Measurements from ENCODE around the gene MYO1D.

MYO1D gene

GRCh38 chr17:32520104-32520701 is 356.7 kb downstream of the MYO1D start:
- no peak for DNase-seq

- peak; percentile 55 for DNase-seq
Observed at GRCh38 chr17:32519228-32520103, 357.5 kb downstream of the MYO1D start.

GRCh38 chr17:32518646-32519227 is 358.2 kb downstream of the MYO1D start:
- DNase-seq = no peak

GRCh38 chr17:32517982-32518381 is 358.9 kb downstream of the MYO1D start:
- DNase-seq = no peak

- DNase-seq = no peak
Observed at GRCh38 chr17:32516940-32517701, 359.8 kb downstream of the MYO1D start.

GRCh38 chr17:32516450-32516849 is 360.5 kb downstream of the MYO1D start:
- no peak for DNase-seq

- no peak for DNase-seq
Observed at GRCh38 chr17:32515677-32516383, 361.1 kb downstream of the MYO1D start.

GRCh38 chr17:32514606-32515005 is 362.3 kb downstream of the MYO1D start:
- no peak for DNase-seq

- DNase-seq = no peak
Observed at GRCh38 chr17:32513579-32513978, 363.3 kb downstream of the MYO1D start.

GRCh38 chr17:32512328-32512727 is 364.6 kb downstream of the MYO1D start:
- no peak for DNase-seq

- DNase-seq = no peak
Observed at GRCh38 chr17:32510466-32510865, 366.5 kb downstream of the MYO1D start.

- no peak for DNase-seq
Observed at GRCh38 chr17:32508926-32509325, 368.0 kb downstream of the MYO1D start.

- DNase-seq = no peak
Observed at GRCh38 chr17:32504166-32504990, 372.5 kb downstream of the MYO1D start.

- no peak for DNase-seq
Observed at GRCh38 chr17:32503251-32504165, 373.4 kb downstream of the MYO1D start.

- DNase-seq = no peak
Observed at GRCh38 chr17:32502710-32503109, 374.2 kb downstream of the MYO1D start.

- DNase-seq = no peak
Observed at GRCh38 chr17:32502013-32502412, 374.9 kb downstream of the MYO1D start.

- DNase-seq = no peak
Observed at GRCh38 chr17:32498391-32498790, 378.5 kb downstream of the MYO1D start.

GRCh38 chr17:32497431-32498205 is 379.3 kb downstream of the MYO1D start:
- DNase-seq = no peak

- no peak for DNase-seq
Observed at GRCh38 chr17:32496395-32497073, 380.4 kb downstream of the MYO1D start.
